Keratinocyte (primary cell): ENCODE results near the gene FLAD1. TPM values are rescaled to one million over a fixed set of nuclear protein-coding genes. Genes with fewer than 3 reads are reported as not detected.

Experiments used
- DNase-seq: peaks from one replicate; pipeline ENCODE4 v3.0.0-alpha.2; 2011; ENCODE audit warnings: low read depth, missing footprints, low spot score
- FAIRE-seq: peaks from 2 replicates; lab custom pipeline; 2011; peaks lifted over from hg19 to GRCh38; lab: Jason Lieb, UNC
- H2AFZ ChIP-seq: 2 replicates; pipeline ENCODE4 v1.6.0; 2012; ENCODE audit warnings: low read length, control low read depth, inconsistent platforms; ENCODE audit not compliant: control insufficient read depth
- H3K27ac ChIP-seq: 2 replicates; pipeline ENCODE4 v1.5.1; 2011; ENCODE audit warnings: low read length; ENCODE audit not compliant: control insufficient read depth, insufficient read depth
- H3K27me3 ChIP-seq: 3 replicates; pipeline ENCODE4 v1.6.0; 2011; ENCODE audit warnings: low read length; ENCODE audit not compliant: control insufficient read depth, insufficient read depth; ENCODE audit errors: extremely low read depth
- H3K36me3 ChIP-seq, 2 experiments: 2 replicates in 1 of 2; 3 replicates in 1 of 2; pipeline ENCODE4 v1.5.1; 2011; ENCODE audit warnings: low read length in 2 of 2, mild to moderate bottlenecking in 1 of 2; ENCODE audit not compliant: control insufficient read depth in 2 of 2, insufficient read depth in 2 of 2; ENCODE audit errors: extremely low read depth in 1 of 2
- H3K4me1 ChIP-seq: 3 replicates; pipeline ENCODE4 v1.5.1; 2011; ENCODE audit warnings: low read length; ENCODE audit not compliant: control insufficient read depth, insufficient read depth; ENCODE audit errors: extremely low read depth
- H3K4me2 ChIP-seq: 3 replicates; pipeline ENCODE4 v1.6.0; 2011; ENCODE audit warnings: low read depth, low read length; ENCODE audit not compliant: control insufficient read depth, insufficient read depth; ENCODE audit errors: extremely low read depth
- H3K4me3 ChIP-seq, 3 experiments: fragments of 200-600 bp in 1 of 3; sonication (generic) in 1 of 3; 2 replicates in 2 of 3; 3 replicates in 1 of 3; pipeline ENCODE4 v1.5.1; 2011 to 2016; ENCODE audit warnings: low read length in 3 of 3, mild to moderate bottlenecking in 3 of 3, control low read depth in 2 of 3, inconsistent platforms in 1 of 3, low read depth in 1 of 3, mixed read lengths in 1 of 3, mixed run types in 1 of 3, moderate library complexity in 1 of 3; ENCODE audit not compliant: control insufficient read depth in 2 of 3, insufficient read depth in 2 of 3; ENCODE audit errors: extremely low read depth in 1 of 3
- H3K79me2 ChIP-seq: 2 replicates; pipeline ENCODE4 v1.6.0; 2012; ENCODE audit warnings: low read length; ENCODE audit not compliant: control insufficient read depth, insufficient read depth
- H3K9ac ChIP-seq: 3 replicates; pipeline ENCODE4 v1.6.0; 2011; ENCODE audit warnings: low read length; ENCODE audit not compliant: control insufficient read depth, insufficient read depth; ENCODE audit errors: extremely low read depth
- H3K9me1 ChIP-seq: 3 replicates; pipeline ENCODE4 v1.6.0; 2011; ENCODE audit warnings: low read length; ENCODE audit not compliant: control insufficient read depth, insufficient read depth; ENCODE audit errors: extremely low read depth
- H3K9me3 ChIP-seq: 2 replicates; pipeline ENCODE4 v1.5.1; 2012; ENCODE audit warnings: low read depth, low read length; ENCODE audit not compliant: control insufficient read depth
- H4K20me1 ChIP-seq: 3 replicates; pipeline ENCODE4 v1.6.0; 2011; ENCODE audit warnings: low read length; ENCODE audit not compliant: control insufficient read depth, insufficient read depth; ENCODE audit errors: extremely low read depth
- EZH2 ChIP-seq: IDR thresholded peaks from one replicate; pipeline ENCODE4 v1.6.1; 2012; ENCODE audit warnings: inconsistent platforms, mild to moderate bottlenecking, low read length, moderate library complexity
- dilution Hi-C: fragments of 300-500 bp; cut with MboI; formaldehyde crosslinking; loops from one replicate; pipeline ENCODE4 v1.7.0; 2020; ENCODE audit warnings: low sequenced_read_pairs; ENCODE audit not compliant: extremely low pct_ligation_motif_present
- polyA plus RNA-seq, 5 experiments: library from polyadenylated mRNA; depleted of rRNA in 3 of 5; stranded (reverse) in 3 of 5; stranded (forward) in 1 of 5; unstranded in 1 of 5; fragments of >200 nt; gene quantifications; 1 replicate in 1 of 5; 2 replicates in 3 of 5; 3 replicates in 1 of 5; pipeline versions ENCODE4 v1.2.1 to v1.2.3, GENCODE V29; 2011 to 2012; ENCODE audit warnings: missing spikeins in 2 of 5, low read depth in 1 of 5, low replicate concordance in 1 of 5
- TF ChIP-seq, protein P1 (sequence below), 3 experiments: IDR thresholded peaks in 1 of 3; conservative IDR thresholded peaks in 1 of 3; optimal IDR thresholded peaks in 1 of 3; 2 replicates in 2 of 3; 3 replicates in 1 of 3; pipeline versions ENCODE3 to v1.5.1; 2011; ENCODE audit warnings: low read length in 3 of 3, mild to moderate bottlenecking in 3 of 3, moderate library complexity in 2 of 3, control low read depth in 1 of 3, inconsistent platforms in 1 of 3; ENCODE audit not compliant: insufficient read depth in 2 of 3; ENCODE audit errors: extremely low read depth in 1 of 3

FLAD1 gene
- polyA plus RNA-seq, 1 donor (not counting 4 experiments of a cell fraction or from before 2014, with no cell fraction given): 51.4 TPM

DNA sequence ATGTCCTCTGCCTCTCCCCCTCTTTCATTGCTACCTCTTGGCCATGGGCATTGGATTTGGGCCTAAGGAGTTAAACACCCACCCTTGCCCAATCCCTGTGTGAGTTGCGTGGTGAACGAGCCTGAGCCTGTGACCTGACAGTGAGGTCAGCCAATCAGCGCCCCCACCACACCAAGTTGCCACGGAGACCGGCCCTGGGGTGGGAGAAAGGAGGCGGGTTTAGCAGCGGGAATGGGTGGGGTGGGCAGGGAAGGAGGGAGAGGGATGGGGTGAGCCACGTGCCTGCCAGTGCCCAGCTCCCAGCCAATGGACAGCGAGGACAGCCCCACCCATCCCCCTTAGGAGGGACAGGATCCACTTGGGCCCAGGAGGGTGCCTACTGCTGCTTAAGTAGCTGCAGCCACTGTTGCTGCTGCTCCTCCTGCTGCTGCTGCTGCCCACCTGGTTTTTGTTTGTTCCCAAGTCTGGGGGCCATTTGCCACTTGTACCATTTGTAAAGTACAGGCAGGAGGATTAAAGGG is 28.9 kb downstream of the FLAD1 start:
- FAIRE-seq: peak; percentile 62
- Histone ChIP-seq H2AFZ (no peak overlapping the region), H3K4me1 (peaks cover 76% of the 10 kb centered on the region), H3K79me2 (peaks cover 43% of the 10 kb centered on the region), H3K9me3 (no peaks in the 10 kb centered on the region), H3K9ac (no peak overlapping the region), H4K20me1 (peaks cover 6% of the 10 kb centered on the region), H3K4me3 (no peak overlapping the region), H3K36me3 (peaks cover 26 to 53% of the 10 kb centered on the region in 2 experiments), H3K27me3 (no peaks in the 10 kb centered on the region), H3K9me1 (no peaks in the 10 kb centered on the region), H3K27ac (no peak overlapping the region), H3K4me2 (peak overlapping the region; percentile 27)
- no peak for DNase-seq
- no peak for TF ChIP-seq EZH2
- TF ChIP-seq, protein P1, sequence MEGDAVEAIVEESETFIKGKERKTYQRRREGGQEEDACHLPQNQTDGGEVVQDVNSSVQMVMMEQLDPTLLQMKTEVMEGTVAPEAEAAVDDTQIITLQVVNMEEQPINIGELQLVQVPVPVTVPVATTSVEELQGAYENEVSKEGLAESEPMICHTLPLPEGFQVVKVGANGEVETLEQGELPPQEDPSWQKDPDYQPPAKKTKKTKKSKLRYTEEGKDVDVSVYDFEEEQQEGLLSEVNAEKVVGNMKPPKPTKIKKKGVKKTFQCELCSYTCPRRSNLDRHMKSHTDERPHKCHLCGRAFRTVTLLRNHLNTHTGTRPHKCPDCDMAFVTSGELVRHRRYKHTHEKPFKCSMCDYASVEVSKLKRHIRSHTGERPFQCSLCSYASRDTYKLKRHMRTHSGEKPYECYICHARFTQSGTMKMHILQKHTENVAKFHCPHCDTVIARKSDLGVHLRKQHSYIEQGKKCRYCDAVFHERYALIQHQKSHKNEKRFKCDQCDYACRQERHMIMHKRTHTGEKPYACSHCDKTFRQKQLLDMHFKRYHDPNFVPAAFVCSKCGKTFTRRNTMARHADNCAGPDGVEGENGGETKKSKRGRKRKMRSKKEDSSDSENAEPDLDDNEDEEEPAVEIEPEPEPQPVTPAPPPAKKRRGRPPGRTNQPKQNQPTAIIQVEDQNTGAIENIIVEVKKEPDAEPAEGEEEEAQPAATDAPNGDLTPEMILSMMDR (optimal IDR thresholded peaks at IDR 0.05 in 1 of 3, IDR thresholded peaks at IDR 0.05 in 1 of 3, conservative IDR thresholded peaks at IDR 0.05 in 1 of 3; ENCODE audit: extremely low read depth in 1 of 3, insufficient read depth in 2 of 3, low read length in 3 of 3): no peak
- dilution Hi-C loops: no loop called here

- Histone ChIP-seq H3K9me3 (no peaks in the 10 kb centered on the region), H4K20me1 (peaks cover 6% of the 10 kb centered on the region), H3K4me1 (peaks cover 74% of the 10 kb centered on the region), H3K79me2 (peaks cover 34% of the 10 kb centered on the region), H3K4me3 (no peak overlapping the region), H3K9ac (no peak overlapping the region), H3K4me2 (no peak overlapping the region), H2AFZ (no peak overlapping the region), H3K27me3 (no peaks in the 10 kb centered on the region), H3K27ac (no peak overlapping the region), H3K36me3 (peaks cover 26 to 47% of the 10 kb centered on the region in 2 experiments), H3K9me1 (no peaks in the 10 kb centered on the region)
- no peak for DNase-seq
- no peak for TF ChIP-seq EZH2
- TF ChIP-seq, protein P1 (optimal IDR thresholded peaks at IDR 0.05 in 1 of 3, IDR thresholded peaks at IDR 0.05 in 1 of 3, conservative IDR thresholded peaks at IDR 0.05 in 1 of 3; ENCODE audit: extremely low read depth in 1 of 3, insufficient read depth in 2 of 3, low read length in 3 of 3): no peak
- dilution Hi-C loops: no loop called here
- FAIRE-seq: peak; percentile 46
Observed at GRCh38 chr1:155012776-155013602, 29.8 kb downstream of the FLAD1 start.
